Measurements from ENCODE around the gene LPAR3.

- TF ChIP-seq CTCF (IDR thresholded peaks at IDR 0.05) (no peak), POLR2A (IDR thresholded peaks at IDR 0.05) (no peak), POLR2AphosphoS5 (IDR thresholded peaks at IDR 0.05; ENCODE audit: insufficient read depth in 1 of 2, low read depth in 1 of 2) (no peak)
Observed at GRCh38 chr1:84872696-84873355, 20.2 kb downstream of the LPAR3 start.
